ENCODE measurements around the gene HAAO. TPM values are rescaled to one million over a fixed set of nuclear protein-coding genes. Genes with fewer than 3 reads are reported as not detected.

The HAAO gene
- total RNA-seq, 1 experiment from 2014 or later, result not detected

- H3K27ac ChIP-seq (ENCODE audit: low read length), result no peak overlapping the region
- no peak overlapping the region for H2AFZ ChIP-seq (ENCODE audit: low read length)
- no peaks in the 10 kb centered on the region for H3K36me3 ChIP-seq (ENCODE audit: low read depth, low read length)
- POLR2A ChIA-PET (ENCODE audit: unreplicated experiment), result no interaction called here
- no peak overlapping the region for H3K4me3 ChIP-seq (ENCODE audit: low read length)
- H3K27me3 ChIP-seq (ENCODE audit: low read length), result no peaks in the 10 kb centered on the region
- H3K4me1 ChIP-seq (ENCODE audit: insufficient read depth, low read length), result no peaks in the 10 kb centered on the region
- H3K9me2 ChIP-seq (replicated peaks; ENCODE audit: low read length), result no peaks in the 10 kb centered on the region
- H3K9me3 ChIP-seq (ENCODE audit: low read length), result no peaks in the 10 kb centered on the region
- TF ChIP-seq EZH2 (IDR thresholded peaks at IDR 0.05; ENCODE audit: low read length, unreplicated experiment) (no peak), EZH2phosphoT487 (IDR thresholded peaks at IDR 0.05; ENCODE audit: borderline replicate concordance, low read length) (no peak), CTCF (conservative IDR thresholded peaks at IDR 0.05; ENCODE audit: low read depth, low read length) (no peak)
- H3K79me2 ChIP-seq (ENCODE audit: low read length), result no peaks in the 10 kb centered on the region
- CTCF ChIA-PET, result interaction anchor here (0.6 kb wide), 1 partner anchor 16 kb away, joined by 4 read pairs; no protein-coding TSS in a partner anchor
- ATAC-seq (no peak), DNase-seq (no peak)
- H3K9ac ChIP-seq (ENCODE audit: low read length), result no peak overlapping the region
- H3K4me2 ChIP-seq (ENCODE audit: low read length), result no peak overlapping the region
- no peaks in the 10 kb centered on the region for H3F3A ChIP-seq (ENCODE audit: low read length, unreplicated experiment)
- intact Hi-C loops (cut with micrococcal nuclease), result no loop called here
- no peaks in the 10 kb centered on the region for H4K20me1 ChIP-seq (ENCODE audit: low read length)
- no TSS peak for BruUV-seq (replicated peaks)
These were observed 4.3 kb upstream of the HAAO start for GRCh38 chr2:42796427-42797248.

GRCh38 chr2:42795841-42796301 lies 3.5 kb upstream of the HAAO start:
- Histone ChIP-seq H3K79me2 (ENCODE audit: low read length) (no peaks in the 10 kb centered on the region), H3F3A (ENCODE audit: low read length, unreplicated experiment) (no peaks in the 10 kb centered on the region), H3K9me3 (ENCODE audit: low read length) (no peaks in the 10 kb centered on the region), H3K4me2 (ENCODE audit: low read length) (no peak overlapping the region), H3K27me3 (ENCODE audit: low read length) (no peaks in the 10 kb centered on the region), H3K4me1 (ENCODE audit: insufficient read depth, low read length) (no peaks in the 10 kb centered on the region), H3K4me3 (ENCODE audit: low read length) (no peak overlapping the region), H3K9ac (ENCODE audit: low read length) (no peak overlapping the region), H2AFZ (ENCODE audit: low read length) (no peak overlapping the region), H3K27ac (ENCODE audit: low read length) (no peak overlapping the region), H4K20me1 (ENCODE audit: low read length) (no peaks in the 10 kb centered on the region), H3K9me2 (replicated peaks; ENCODE audit: low read length) (no peaks in the 10 kb centered on the region), H3K36me3 (ENCODE audit: low read depth, low read length) (no peaks in the 10 kb centered on the region)
- no peak for ATAC-seq
- POLR2A ChIA-PET (ENCODE audit: unreplicated experiment), result no interaction called here
- DNase-seq, result no peak
- intact Hi-C loops (cut with micrococcal nuclease), result no loop called here
- TF ChIP-seq EZH2 (IDR thresholded peaks at IDR 0.05; ENCODE audit: low read length, unreplicated experiment), result no peak
- TF ChIP-seq EZH2phosphoT487 (IDR thresholded peaks at IDR 0.05; ENCODE audit: borderline replicate concordance, low read length), result no peak
- TF ChIP-seq CTCF (conservative IDR thresholded peaks at IDR 0.05; ENCODE audit: low read depth, low read length), result no peak
- no TSS peak for BruUV-seq (replicated peaks)
- CTCF ChIA-PET, result interaction anchor here (0.6 kb wide), 1 partner anchor 17 kb away, joined by 4 read pairs; no protein-coding TSS in a partner anchor

DNA sequence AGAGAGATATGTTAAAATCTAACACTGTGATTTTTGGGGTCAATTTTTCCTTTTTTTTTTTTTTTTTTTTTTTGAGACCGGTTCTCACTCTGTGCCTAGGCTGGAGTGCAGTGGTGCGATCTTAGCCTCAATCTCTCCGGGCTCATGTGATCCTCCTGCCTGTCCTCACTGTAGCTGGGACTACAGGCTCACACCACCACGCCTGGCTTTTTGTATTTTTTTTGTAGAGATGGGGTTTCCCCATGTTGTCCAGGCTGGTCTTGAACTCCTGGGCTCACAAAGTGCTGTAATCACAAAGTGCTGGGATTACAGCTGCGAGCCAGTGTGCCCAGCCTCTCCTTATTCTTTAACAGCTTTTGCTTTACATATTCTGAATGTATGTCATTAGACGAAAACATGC lies 2.9 kb upstream of the HAAO start:
- TF ChIP-seq EZH2 (IDR thresholded peaks at IDR 0.05; ENCODE audit: low read length, unreplicated experiment) (no peak), CTCF (conservative IDR thresholded peaks at IDR 0.05; ENCODE audit: low read depth, low read length) (no peak), EZH2phosphoT487 (IDR thresholded peaks at IDR 0.05; ENCODE audit: borderline replicate concordance, low read length) (no peak)
- Histone ChIP-seq H3K27ac (ENCODE audit: low read length) (no peak overlapping the region), H3F3A (ENCODE audit: low read length, unreplicated experiment) (no peaks in the 10 kb centered on the region), H3K4me2 (ENCODE audit: low read length) (no peak overlapping the region), H3K36me3 (ENCODE audit: low read depth, low read length) (no peaks in the 10 kb centered on the region), H4K20me1 (ENCODE audit: low read length) (no peaks in the 10 kb centered on the region), H3K79me2 (ENCODE audit: low read length) (no peaks in the 10 kb centered on the region), H2AFZ (ENCODE audit: low read length) (no peak overlapping the region), H3K9me2 (replicated peaks; ENCODE audit: low read length) (no peaks in the 10 kb centered on the region), H3K27me3 (ENCODE audit: low read length) (no peaks in the 10 kb centered on the region), H3K9me3 (ENCODE audit: low read length) (no peaks in the 10 kb centered on the region), H3K4me3 (ENCODE audit: low read length) (no peak overlapping the region), H3K4me1 (ENCODE audit: insufficient read depth, low read length) (no peaks in the 10 kb centered on the region), H3K9ac (ENCODE audit: low read length) (no peak overlapping the region)
- ChIA-PET CTCF (no interaction called here), POLR2A (ENCODE audit: unreplicated experiment) (no interaction called here)
- BruUV-seq (replicated peaks), result no TSS peak
- intact Hi-C loops (cut with micrococcal nuclease), result no loop called here
- DNase-seq (no peak), ATAC-seq (no peak)
